ENCODE results near the gene FKBP5.

DNA sequence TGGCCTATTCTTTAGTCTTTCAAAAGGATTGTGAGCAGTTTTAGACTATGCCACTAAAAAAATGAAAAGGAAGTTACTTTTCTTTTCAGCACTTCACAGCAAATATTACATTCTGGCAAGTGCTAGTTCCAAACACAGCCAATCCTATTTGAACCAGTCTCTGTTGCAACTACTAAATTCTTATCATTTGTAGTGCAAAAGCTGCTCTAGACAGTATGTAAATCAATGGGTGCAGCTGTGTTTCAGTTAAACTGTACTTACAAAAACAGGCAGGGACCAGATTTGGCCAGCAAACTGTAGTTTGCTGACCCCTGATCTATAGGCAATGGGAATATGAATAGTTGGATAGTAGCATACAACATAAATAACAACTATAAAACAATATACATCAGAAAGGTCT is 107.9 kb downstream of the FKBP5 start:
- no peak for TF ChIP-seq POLR2A (IDR thresholded peaks at IDR 0.05; ENCODE audit: low read length)
- no peak for TF ChIP-seq GATA1 (IDR thresholded peaks at IDR 0.05; ENCODE audit: low read depth, low read length)
